Trophoblast cell (in vitro differentiated cells and primary cell): Measurements from ENCODE around the gene NXPE3.

Experiments
- DNase-seq, 2 donors: peaks; one replicate each; pipeline ENCODE4 v3.0.0-alpha.2; 2016
- H2AFZ ChIP-seq: 2 replicates; pipeline ENCODE4 v1.6.1; 2013; ENCODE audit warnings: low read length, moderate library complexity, mild to moderate bottlenecking; ENCODE audit not compliant: insufficient read depth, poor library complexity
- H2AK5ac ChIP-seq: 2 replicates; pipeline ENCODE4 v1.6.1; 2013; ENCODE audit warnings: mild to moderate bottlenecking, low read length
- H2BK120ac ChIP-seq: 2 replicates; pipeline ENCODE4 v1.6.1; 2013; ENCODE audit warnings: low read length, mild to moderate bottlenecking, moderate library complexity; ENCODE audit not compliant: insufficient read depth, poor library complexity
- H2BK12ac ChIP-seq: 2 replicates; pipeline ENCODE4 v1.6.1; 2013; ENCODE audit warnings: mild to moderate bottlenecking, low read length, moderate library complexity
- H2BK5ac ChIP-seq: 2 replicates; pipeline ENCODE4 v1.6.1; 2013; ENCODE audit warnings: low read length, low read depth, moderate library complexity, mild to moderate bottlenecking; ENCODE audit not compliant: poor library complexity
- H3K14ac ChIP-seq: 2 replicates; pipeline ENCODE4 v1.6.1; 2013; ENCODE audit warnings: mild to moderate bottlenecking, low read length
- H3K18ac ChIP-seq: 2 replicates; pipeline ENCODE4 v1.6.1; 2013; ENCODE audit warnings: mild to moderate bottlenecking, low read length
- H3K23ac ChIP-seq: 2 replicates; pipeline ENCODE4 v1.6.1; 2013; ENCODE audit warnings: low read length
- H3K27ac ChIP-seq: 2 replicates; pipeline ENCODE4 v1.5.1; 2013; ENCODE audit warnings: low read depth, mild to moderate bottlenecking, inconsistent platforms, low read length, moderate library complexity
- H3K27me3 ChIP-seq: 2 replicates; pipeline ENCODE4 v1.6.1; 2013; ENCODE audit warnings: inconsistent platforms, mild to moderate bottlenecking, low read length, moderate library complexity; ENCODE audit not compliant: insufficient read depth
- H3K36me3 ChIP-seq, 2 experiments: 1 replicate in 1 of 2; 2 replicates in 1 of 2; pipeline ENCODE4 v1.6.1; 2013; ENCODE audit warnings: low read length in 2 of 2, mild to moderate bottlenecking in 2 of 2, moderate library complexity in 1 of 2; ENCODE audit not compliant: insufficient read depth in 2 of 2, control insufficient read depth in 1 of 2
- H3K4ac ChIP-seq: 2 replicates; pipeline ENCODE4 v1.6.1; 2013; ENCODE audit warnings: low read depth, mild to moderate bottlenecking, low read length, moderate library complexity
- H3K4me1 ChIP-seq, 2 experiments: 1 replicate in 1 of 2; 2 replicates in 1 of 2; pipeline ENCODE4 v1.6.1; 2013; ENCODE audit warnings: low read length in 2 of 2, mild to moderate bottlenecking in 2 of 2, moderate library complexity in 1 of 2; ENCODE audit not compliant: insufficient read depth in 2 of 2, control insufficient read depth in 1 of 2
- H3K4me2 ChIP-seq: 2 replicates; pipeline ENCODE4 v1.6.1; 2013; ENCODE audit warnings: inconsistent platforms, mild to moderate bottlenecking, low read length, moderate library complexity
- H3K4me3 ChIP-seq: 2 replicates; pipeline ENCODE4 v1.5.1; 2013; ENCODE audit warnings: mild to moderate bottlenecking, low read depth, low read length, inconsistent platforms
- H3K79me1 ChIP-seq: one replicate; pipeline ENCODE4 v1.6.1; 2013; ENCODE audit warnings: low read length
- H3K79me2 ChIP-seq: 2 replicates; pipeline ENCODE4 v1.6.1; 2013; ENCODE audit warnings: low read length, mild to moderate bottlenecking; ENCODE audit not compliant: control insufficient read depth, insufficient read depth, poor library complexity
- H3K9ac ChIP-seq: 2 replicates; pipeline ENCODE4 v1.6.1; 2013; ENCODE audit warnings: mild to moderate bottlenecking, low read length
- H3K9me3 ChIP-seq: 2 replicates; pipeline ENCODE4 v1.6.1; 2013; ENCODE audit warnings: low read depth, mild to moderate bottlenecking, control low read depth, inconsistent platforms, low read length; ENCODE audit not compliant: insufficient read depth
- H4K12ac ChIP-seq: 2 replicates; pipeline ENCODE4 v1.6.1; 2013; ENCODE audit warnings: low read depth, mild to moderate bottlenecking, low read length, moderate library complexity
- H4K8ac ChIP-seq: 2 replicates; pipeline ENCODE4 v1.6.1; 2013; ENCODE audit warnings: low read depth, mild to moderate bottlenecking, low read length, moderate library complexity
- H4K91ac ChIP-seq: one replicate; pipeline ENCODE4 v1.6.1; 2013; ENCODE audit warnings: low read depth, mild to moderate bottlenecking, low read length, moderate library complexity
- WGBS: extraction: QIAGEN DNeasy Blood & Tissue Kit; methylation state at CpG from one replicate; pipeline ENCODE4 v1.1.7; 2013; ENCODE audit warnings: missing lambda C conversion rate; ENCODE audit not compliant: insufficient read length, insufficient coverage; ENCODE audit errors: extremely low coverage; 5-methylcytosine and 5-hydroxymethylcytosine counted together

The NXPE3 gene

DNA sequence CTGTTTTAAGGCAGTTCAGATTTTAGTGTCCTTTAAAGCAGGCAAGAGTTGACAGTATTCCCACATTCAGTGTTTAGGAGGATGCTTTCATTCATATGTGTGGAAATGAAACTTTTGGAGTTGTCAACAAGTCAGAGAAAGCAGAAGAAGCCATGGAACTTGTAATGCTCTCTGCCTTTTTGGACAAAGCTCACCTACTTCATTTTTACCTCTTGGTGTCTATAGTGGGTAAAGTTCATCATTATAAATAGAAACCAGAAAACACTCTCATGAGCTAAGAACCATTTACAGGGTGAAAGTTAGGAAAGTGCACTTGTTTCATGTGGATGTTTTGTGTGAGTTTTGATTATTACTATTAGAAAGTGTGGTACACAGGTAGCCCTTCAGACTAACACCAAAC, 61.1 kb downstream of the NXPE3 start:
- Histone ChIP-seq H3K79me1 (peaks cover 6% of the 10 kb centered on the region), H3K14ac (no peak overlapping the region), H3K23ac (no peak overlapping the region)

DNA sequence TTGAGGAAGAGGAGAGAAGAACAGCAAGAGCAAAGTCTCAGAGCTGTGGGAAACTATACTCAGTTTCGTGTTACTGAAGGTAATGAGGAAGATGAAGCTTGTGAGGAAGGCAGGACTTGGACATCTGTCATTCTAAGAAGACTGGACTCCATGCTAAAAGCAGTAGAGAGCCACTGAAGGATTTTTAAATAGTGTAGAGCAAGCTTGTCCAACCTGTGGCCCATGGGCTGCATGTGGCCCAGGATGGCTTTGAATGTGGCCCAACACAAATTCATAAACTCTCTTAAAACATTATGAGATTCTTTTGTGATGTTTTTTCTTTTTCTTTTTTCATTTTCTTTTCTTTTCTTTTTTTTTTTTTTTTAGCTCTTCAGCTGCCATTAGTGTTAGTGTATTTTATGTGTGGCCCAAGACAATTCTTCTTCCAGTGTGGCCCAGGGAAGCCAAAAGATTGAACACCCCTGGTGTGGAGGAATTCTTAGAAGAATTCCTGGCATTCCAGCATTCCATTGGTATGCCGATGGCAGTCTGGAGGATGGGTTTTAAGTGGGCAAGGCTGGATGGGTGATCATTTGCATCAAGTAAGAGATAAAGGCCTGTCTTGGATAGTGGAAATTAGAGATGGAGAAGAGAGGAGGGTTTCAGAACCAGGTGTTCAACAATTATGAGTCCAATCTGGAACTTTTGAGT, 63.4 kb downstream of the NXPE3 start:
- Histone ChIP-seq H3K79me1 (peaks cover 6% of the 10 kb centered on the region), H3K9ac (no peak overlapping the region), H4K91ac (no peak overlapping the region), H3K4me2 (no peak overlapping the region), H3K9me3 (no peaks in the 10 kb centered on the region), H2BK120ac (no peak overlapping the region), H3K18ac (no peak overlapping the region), H3K4ac (no peak overlapping the region), H3K36me3 (no peaks in the 10 kb centered on the region), H2AK5ac (no peak overlapping the region), H2BK5ac (no peak overlapping the region), H2BK12ac (peak overlapping the region; percentile 2), H3K4me1 (peaks cover 3 to 4% of the 10 kb centered on the region in 2 experiments), H2AFZ (no peak overlapping the region), H4K8ac (no peak overlapping the region), H3K23ac (no peak overlapping the region), H3K27me3 (no peaks in the 10 kb centered on the region), H3K79me2 (no peaks in the 10 kb centered on the region), H4K12ac (no peak overlapping the region), H3K14ac (no peak overlapping the region), H3K4me3 (no peak overlapping the region), H3K27ac (no peak overlapping the region)
- no peak for DNase-seq
- whole genome bisulfite sequencing, result no CpG with 5 or more reads among the region's 2 CpGs

More for the DNA sequence above, 61.1 kb downstream of the NXPE3 start:
- no peaks in the 10 kb centered on the region for H3K9me3 ChIP-seq
- no peaks in the 10 kb centered on the region for H3K27me3 ChIP-seq
- H3K27ac ChIP-seq, result no peak overlapping the region
- H4K8ac ChIP-seq, result no peak overlapping the region
- no peak overlapping the region for H2AFZ ChIP-seq
- no peaks in the 10 kb centered on the region for H3K36me3 ChIP-seq
- no peak overlapping the region for H2BK120ac ChIP-seq
- no peak overlapping the region for H3K4me2 ChIP-seq
- no peak overlapping the region for H2BK5ac ChIP-seq
- no peak overlapping the region for H4K91ac ChIP-seq
- peaks cover 3 to 4% of the 10 kb centered on the region in 2 experiments for H3K4me1 ChIP-seq
- no peak for DNase-seq
- no peak overlapping the region for H3K4me3 ChIP-seq
- H2AK5ac ChIP-seq, result no peak overlapping the region
- no peaks in the 10 kb centered on the region for H3K79me2 ChIP-seq
- H4K12ac ChIP-seq, result no peak overlapping the region
- no peak overlapping the region for H2BK12ac ChIP-seq
- H3K18ac ChIP-seq, result no peak overlapping the region
- H3K4ac ChIP-seq, result no peak overlapping the region
- no peak overlapping the region for H3K9ac ChIP-seq

DNA sequence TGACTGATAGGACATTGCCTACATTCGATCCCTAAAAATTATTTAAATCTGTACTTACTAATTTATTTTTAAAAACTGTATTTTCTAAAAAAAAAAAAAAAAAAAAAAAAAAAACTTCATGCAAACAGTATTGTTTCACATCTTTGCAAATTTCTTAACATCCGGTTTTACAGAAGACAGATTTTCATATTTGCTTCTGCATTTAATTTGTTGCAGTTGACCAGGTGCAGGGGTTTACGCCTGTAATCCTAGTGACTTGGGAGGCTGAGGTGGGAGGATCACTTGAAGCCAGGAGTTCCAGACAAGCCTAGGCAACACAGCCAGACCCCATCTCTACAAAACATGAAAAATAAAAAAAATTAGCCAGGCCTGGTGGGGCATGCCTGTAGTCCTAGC, 63.9 kb downstream of the NXPE3 start:
- H3K36me3 ChIP-seq, result no peaks in the 10 kb centered on the region
- H3K23ac ChIP-seq, result no peak overlapping the region
- no peak overlapping the region for H3K4me3 ChIP-seq
- DNase-seq, result no peak
- no peaks in the 10 kb centered on the region for H3K79me2 ChIP-seq
- no peak overlapping the region for H4K8ac ChIP-seq
- H3K27ac ChIP-seq, result no peak overlapping the region
- H2AFZ ChIP-seq, result no peak overlapping the region
- no peak overlapping the region for H3K4ac ChIP-seq
- no peak overlapping the region for H3K9ac ChIP-seq
- no peak overlapping the region for H2AK5ac ChIP-seq
- peak overlapping the region; percentile 75 for H2BK12ac ChIP-seq
- no peak overlapping the region for H4K12ac ChIP-seq
- no peaks in the 10 kb centered on the region for H3K9me3 ChIP-seq
- H2BK120ac ChIP-seq, result peak overlapping the region; percentile 71
- no peak overlapping the region for H3K18ac ChIP-seq
- H3K27me3 ChIP-seq, result no peaks in the 10 kb centered on the region
- peaks cover 3 to 6% of the 10 kb centered on the region in 2 experiments for H3K4me1 ChIP-seq
- no peak overlapping the region for H3K4me2 ChIP-seq
- H3K79me1 ChIP-seq, result peaks cover 6% of the 10 kb centered on the region
- no peak overlapping the region for H4K91ac ChIP-seq
- no CpG with 5 or more reads among the region's 3 CpGs for WGBS
- H3K14ac ChIP-seq, result no peak overlapping the region
- no peak overlapping the region for H2BK5ac ChIP-seq

DNA sequence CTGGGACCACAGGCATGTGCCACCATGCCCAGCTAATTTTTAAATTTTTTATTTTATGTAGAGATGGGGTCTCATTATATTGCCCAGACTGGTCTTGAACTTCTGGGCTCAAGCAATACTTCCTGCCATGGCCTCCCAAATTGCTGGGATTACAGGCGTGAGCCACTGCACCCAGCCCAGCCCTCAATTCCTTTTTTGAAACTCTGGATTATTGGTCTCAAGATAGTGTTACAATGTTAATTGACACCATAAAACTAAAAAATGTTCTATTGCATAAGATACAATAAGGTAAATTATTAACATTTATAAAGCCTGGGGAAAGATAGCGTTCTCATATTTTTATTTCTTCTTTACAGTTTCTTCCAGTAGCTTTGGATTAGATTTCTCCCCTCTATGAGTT, 66.4 kb downstream of the NXPE3 start:
- Histone ChIP-seq H2AFZ (no peak overlapping the region), H3K4ac (no peak overlapping the region), H2BK5ac (no peak overlapping the region), H4K8ac (no peak overlapping the region), H4K91ac (no peak overlapping the region), H2BK12ac (no peak overlapping the region), H3K36me3 (no peaks in the 10 kb centered on the region), H3K23ac (no peak overlapping the region), H2AK5ac (no peak overlapping the region), H3K9me3 (no peaks in the 10 kb centered on the region), H3K4me1 (peaks cover 3 to 6% of the 10 kb centered on the region in 2 experiments), H3K4me3 (no peak overlapping the region), H3K9ac (no peak overlapping the region), H3K14ac (no peak overlapping the region), H3K79me2 (peaks cover 9% of the 10 kb centered on the region), H3K79me1 (peaks cover 20% of the 10 kb centered on the region), H3K27me3 (no peaks in the 10 kb centered on the region), H2BK120ac (no peak overlapping the region), H3K27ac (no peak overlapping the region), H3K4me2 (no peak overlapping the region), H3K18ac (no peak overlapping the region), H4K12ac (no peak overlapping the region)
- WGBS, result no CpG with 5 or more reads among the region's 2 CpGs
- no peak for DNase-seq
